ENCODE measurements around the gene ZMYND12.

Gene ZMYND12

GRCh38 chr1:42392255-42392654, 63.6 kb downstream of the ZMYND12 start:
- no peak for DNase-seq (ENCODE audit: low read depth)

- no peak for DNase-seq (ENCODE audit: low read depth)
These were observed 69.8 kb downstream of the ZMYND12 start for GRCh38 chr1:42386051-42386450.

- DNase-seq (ENCODE audit: low read depth): no peak
These were observed 70.5 kb downstream of the ZMYND12 start for GRCh38 chr1:42385283-42385682.

GRCh38 chr1:42381280-42381673, 74.5 kb downstream of the ZMYND12 start:
- DNase-seq (ENCODE audit: low read depth): no peak

GRCh38 chr1:42380586-42381279, 75.1 kb downstream of the ZMYND12 start, which contains the start of gene RIMKLA:
RIMKLA (plus strand) TSS chr1:42380792; CDS start chr1:42380935, 143 bp downstream.
- DNase-seq (ENCODE audit: low read depth): no peak

All from CMK (cell line).